GM13976 (cell line): ENCODE results near the gene GCAT.
A peak's percentile ranks its signal among the peaks of the same experiment; 100 is the strongest.

ENCODE experiments used
- DNase-seq: peaks from one replicate; pipeline ENCODE4 v3.0.0; 2012; ENCODE audit warnings: low spot score
- CTCF ChIP-seq: IDR thresholded peaks from 2 replicates; pipeline ENCODE4 v1.5.1; 2012; ENCODE audit warnings: borderline replicate concordance, mild to moderate bottlenecking; ENCODE audit not compliant: insufficient read depth; ENCODE audit errors: extremely low read depth, missing control alignments, control extremely low read depth
- in situ Hi-C: fragments of 300-500 bp; cut with MboI; formaldehyde crosslinking; loops from one replicate; pipeline ENCODE4 v1.12.0; 2022; ENCODE audit warnings: low sequenced_read_pairs, mixed read lengths, inconsistent platforms; ENCODE audit not compliant: unreplicated experiment

Gene GCAT

GRCh38 chr22:37771081-37771480, 36.7 kb upstream of the GCAT start:
- no peak for TF ChIP-seq CTCF
- DNase-seq: no peak
- in situ Hi-C loops: no loop called here

GRCh38 chr22:37771702-37772427, 35.9 kb upstream of the GCAT start:
- TF ChIP-seq CTCF: no peak
- no peak for DNase-seq
- in situ Hi-C loops: no loop called here

GRCh38 chr22:37774728-37775127, 33.0 kb upstream of the GCAT start:
- in situ Hi-C loops: no loop called here
- no peak for TF ChIP-seq CTCF
- no peak for DNase-seq

GRCh38 chr22:37775785-37776638, 31.7 kb upstream of the GCAT start:
- TF ChIP-seq CTCF: no peak
- in situ Hi-C loops: no loop called here
- no peak for DNase-seq

- in situ Hi-C loops: no loop called here
- no peak for TF ChIP-seq CTCF
- DNase-seq: no peak
Measured at GRCh38 chr22:37776639-37777005, 31.1 kb upstream of the GCAT start.

GRCh38 chr22:37777122-37777687, 30.5 kb upstream of the GCAT start:
- no peak for TF ChIP-seq CTCF
- in situ Hi-C loops: no loop called here
- peak; percentile 77 for DNase-seq
